ENCODE measurements around the gene MTARC2.
"Not testable (repeated sequence)": the region's sequence is repeated elsewhere in the genome, so short reads cannot be mapped to it uniquely, and the experiment has no call there.

MTARC2 gene

GRCh38 chr1:220708244-220708643 lies 39.9 kb upstream of the MTARC2 start:
- Histone ChIP-seq H3K9me3 (ENCODE audit: control insufficient read depth in 2 of 2, low read length in 2 of 2) (no peaks in the 10 kb centered on the region), H3K27me3 (ENCODE audit: control insufficient read depth in 2 of 2, insufficient read depth in 2 of 2, low read length in 2 of 2) (no peaks in the 10 kb centered on the region), H3K36me3 (ENCODE audit: control insufficient read depth in 2 of 2, insufficient read depth in 2 of 2, low read length in 2 of 2) (no peaks in the 10 kb centered on the region), H3K4me1 (ENCODE audit: control insufficient read depth in 2 of 2, insufficient read depth in 2 of 2, low read length in 2 of 2) (no peaks in the 10 kb centered on the region), H3K27ac (ENCODE audit: low read depth in 2 of 2, low read length in 2 of 2) (no peak overlapping the region), H3K9ac (ENCODE audit: low read depth in 1 of 2, low read length in 2 of 2) (no peak overlapping the region), H3K4me3 (ENCODE audit: low read length in 2 of 2) (no peak overlapping the region)

- no peak overlapping the region for H3K9ac ChIP-seq (ENCODE audit: low read depth in 1 of 2, low read length in 2 of 2)
- no peak overlapping the region for H3K27ac ChIP-seq (ENCODE audit: low read depth in 2 of 2, low read length in 2 of 2)
- H3K4me3 ChIP-seq (ENCODE audit: low read length in 2 of 2): no peak overlapping the region
- no peaks in the 10 kb centered on the region for H3K27me3 ChIP-seq (ENCODE audit: control insufficient read depth in 2 of 2, insufficient read depth in 2 of 2, low read length in 2 of 2)
- H3K9me3 ChIP-seq (ENCODE audit: control insufficient read depth in 2 of 2, low read length in 2 of 2): no peaks in the 10 kb centered on the region
- no peaks in the 10 kb centered on the region for H3K36me3 ChIP-seq (ENCODE audit: control insufficient read depth in 2 of 2, insufficient read depth in 2 of 2, low read length in 2 of 2)
- H3K4me1 ChIP-seq (ENCODE audit: control insufficient read depth in 2 of 2, insufficient read depth in 2 of 2, low read length in 2 of 2): no peaks in the 10 kb centered on the region
Measured at GRCh38 chr1:220708936-220709801, 39.0 kb upstream of the MTARC2 start.

- H3K9ac ChIP-seq (ENCODE audit: low read depth in 1 of 2, low read length in 2 of 2): no peak overlapping the region
- no peak overlapping the region for H3K4me3 ChIP-seq (ENCODE audit: low read length in 2 of 2)
- no peaks in the 10 kb centered on the region for H3K27me3 ChIP-seq (ENCODE audit: control insufficient read depth in 2 of 2, insufficient read depth in 2 of 2, low read length in 2 of 2)
- no peak overlapping the region for H3K27ac ChIP-seq (ENCODE audit: low read depth in 2 of 2, low read length in 2 of 2)
- no peaks in the 10 kb centered on the region for H3K4me1 ChIP-seq (ENCODE audit: control insufficient read depth in 2 of 2, insufficient read depth in 2 of 2, low read length in 2 of 2)
- no peaks in the 10 kb centered on the region for H3K9me3 ChIP-seq (ENCODE audit: control insufficient read depth in 2 of 2, low read length in 2 of 2)
- H3K36me3 ChIP-seq (ENCODE audit: control insufficient read depth in 2 of 2, insufficient read depth in 2 of 2, low read length in 2 of 2): no peaks in the 10 kb centered on the region
Measured at GRCh38 chr1:220710333-220710732, 37.8 kb upstream of the MTARC2 start.

GRCh38 chr1:220711056-220711809 lies 36.9 kb upstream of the MTARC2 start:
- H3K27me3 ChIP-seq (ENCODE audit: control insufficient read depth in 2 of 2, insufficient read depth in 2 of 2, low read length in 2 of 2): no peaks in the 10 kb centered on the region
- H3K4me1 ChIP-seq (ENCODE audit: control insufficient read depth in 2 of 2, insufficient read depth in 2 of 2, low read length in 2 of 2): no peaks in the 10 kb centered on the region
- no peak overlapping the region for H3K4me3 ChIP-seq (ENCODE audit: low read length in 2 of 2)
- no peaks in the 10 kb centered on the region for H3K9me3 ChIP-seq (ENCODE audit: control insufficient read depth in 2 of 2, low read length in 2 of 2)
- no peak overlapping the region for H3K9ac ChIP-seq (ENCODE audit: low read depth in 1 of 2, low read length in 2 of 2)
- no peaks in the 10 kb centered on the region for H3K36me3 ChIP-seq (ENCODE audit: control insufficient read depth in 2 of 2, insufficient read depth in 2 of 2, low read length in 2 of 2)
- no peak overlapping the region for H3K27ac ChIP-seq (ENCODE audit: low read depth in 2 of 2, low read length in 2 of 2)

- not testable (repeated sequence) for H3K4me1 ChIP-seq (ENCODE audit: control insufficient read depth in 2 of 2, insufficient read depth in 2 of 2, low read length in 2 of 2); H3K4me3 ChIP-seq (ENCODE audit: low read length in 2 of 2); H3K27me3 ChIP-seq (ENCODE audit: control insufficient read depth in 2 of 2, insufficient read depth in 2 of 2, low read length in 2 of 2); H3K9ac ChIP-seq (ENCODE audit: low read depth in 1 of 2, low read length in 2 of 2); H3K9me3 ChIP-seq (ENCODE audit: control insufficient read depth in 2 of 2, low read length in 2 of 2); H3K36me3 ChIP-seq (ENCODE audit: control insufficient read depth in 2 of 2, insufficient read depth in 2 of 2, low read length in 2 of 2); H3K27ac ChIP-seq (ENCODE audit: low read depth in 2 of 2, low read length in 2 of 2)
Measured at GRCh38 chr1:220715986-220716385, 32.1 kb upstream of the MTARC2 start.

GRCh38 chr1:220717800-220718640 lies 30.1 kb upstream of the MTARC2 start:
- Histone ChIP-seq H3K4me3 (ENCODE audit: low read length in 2 of 2) (no peak overlapping the region), H3K4me1 (ENCODE audit: control insufficient read depth in 2 of 2, insufficient read depth in 2 of 2, low read length in 2 of 2) (no peaks in the 10 kb centered on the region), H3K27me3 (ENCODE audit: control insufficient read depth in 2 of 2, insufficient read depth in 2 of 2, low read length in 2 of 2) (no peaks in the 10 kb centered on the region), H3K9ac (ENCODE audit: low read depth in 1 of 2, low read length in 2 of 2) (no peak overlapping the region), H3K36me3 (ENCODE audit: control insufficient read depth in 2 of 2, insufficient read depth in 2 of 2, low read length in 2 of 2) (no peaks in the 10 kb centered on the region), H3K27ac (ENCODE audit: low read depth in 2 of 2, low read length in 2 of 2) (no peak overlapping the region), H3K9me3 (ENCODE audit: control insufficient read depth in 2 of 2, low read length in 2 of 2) (no peaks in the 10 kb centered on the region)

- not testable (repeated sequence) for H3K4me3 ChIP-seq (ENCODE audit: low read length in 2 of 2); H3K4me1 ChIP-seq (ENCODE audit: control insufficient read depth in 2 of 2, insufficient read depth in 2 of 2, low read length in 2 of 2); H3K36me3 ChIP-seq (ENCODE audit: control insufficient read depth in 2 of 2, insufficient read depth in 2 of 2, low read length in 2 of 2); H3K27me3 ChIP-seq (ENCODE audit: control insufficient read depth in 2 of 2, insufficient read depth in 2 of 2, low read length in 2 of 2); H3K27ac ChIP-seq (ENCODE audit: low read depth in 2 of 2, low read length in 2 of 2); H3K9ac ChIP-seq (ENCODE audit: low read depth in 1 of 2, low read length in 2 of 2); H3K9me3 ChIP-seq (ENCODE audit: control insufficient read depth in 2 of 2, low read length in 2 of 2)
Measured at GRCh38 chr1:220721266-220721665, 26.9 kb upstream of the MTARC2 start.

- no peak overlapping the region for H3K9ac ChIP-seq (ENCODE audit: low read depth in 1 of 2, low read length in 2 of 2)
- no peak overlapping the region for H3K27ac ChIP-seq (ENCODE audit: low read depth in 2 of 2, low read length in 2 of 2)
- no peak overlapping the region for H3K4me3 ChIP-seq (ENCODE audit: low read length in 2 of 2)
- no peaks in the 10 kb centered on the region for H3K36me3 ChIP-seq (ENCODE audit: control insufficient read depth in 2 of 2, insufficient read depth in 2 of 2, low read length in 2 of 2)
- H3K9me3 ChIP-seq (ENCODE audit: control insufficient read depth in 2 of 2, low read length in 2 of 2): no peaks in the 10 kb centered on the region
- H3K4me1 ChIP-seq (ENCODE audit: control insufficient read depth in 2 of 2, insufficient read depth in 2 of 2, low read length in 2 of 2): no peaks in the 10 kb centered on the region
- no peaks in the 10 kb centered on the region for H3K27me3 ChIP-seq (ENCODE audit: control insufficient read depth in 2 of 2, insufficient read depth in 2 of 2, low read length in 2 of 2)
Measured at GRCh38 chr1:220726634-220727033, 21.5 kb upstream of the MTARC2 start.

GRCh38 chr1:220727519-220727918 lies 20.6 kb upstream of the MTARC2 start:
- H3K4me1 ChIP-seq (ENCODE audit: control insufficient read depth in 2 of 2, insufficient read depth in 2 of 2, low read length in 2 of 2): peaks cover under 1 to 1% of the 10 kb centered on the region in 2 donors
- no peaks in the 10 kb centered on the region for H3K27me3 ChIP-seq (ENCODE audit: control insufficient read depth in 2 of 2, insufficient read depth in 2 of 2, low read length in 2 of 2)
- no peaks in the 10 kb centered on the region for H3K9me3 ChIP-seq (ENCODE audit: control insufficient read depth in 2 of 2, low read length in 2 of 2)
- no peak overlapping the region for H3K9ac ChIP-seq (ENCODE audit: low read depth in 1 of 2, low read length in 2 of 2)
- H3K27ac ChIP-seq (ENCODE audit: low read depth in 2 of 2, low read length in 2 of 2): no peak overlapping the region
- H3K4me3 ChIP-seq (ENCODE audit: low read length in 2 of 2): no peak overlapping the region
- H3K36me3 ChIP-seq (ENCODE audit: control insufficient read depth in 2 of 2, insufficient read depth in 2 of 2, low read length in 2 of 2): no peaks in the 10 kb centered on the region

GRCh38 chr1:220730486-220730885 lies 17.6 kb upstream of the MTARC2 start:
- no peaks in the 10 kb centered on the region for H3K27me3 ChIP-seq (ENCODE audit: control insufficient read depth in 2 of 2, insufficient read depth in 2 of 2, low read length in 2 of 2)
- H3K4me1 ChIP-seq (ENCODE audit: control insufficient read depth in 2 of 2, insufficient read depth in 2 of 2, low read length in 2 of 2): peaks cover 9 to 21% of the 10 kb centered on the region in 2 donors
- no peaks in the 10 kb centered on the region for H3K9me3 ChIP-seq (ENCODE audit: control insufficient read depth in 2 of 2, low read length in 2 of 2)
- H3K9ac ChIP-seq (ENCODE audit: low read depth in 1 of 2, low read length in 2 of 2): no peak overlapping the region
- H3K36me3 ChIP-seq (ENCODE audit: control insufficient read depth in 2 of 2, insufficient read depth in 2 of 2, low read length in 2 of 2): no peaks in the 10 kb centered on the region
- no peak overlapping the region for H3K4me3 ChIP-seq (ENCODE audit: low read length in 2 of 2)
- H3K27ac ChIP-seq (ENCODE audit: low read depth in 2 of 2, low read length in 2 of 2): no peak overlapping the region
